Astrocyte of the cerebellum (primary cell): ENCODE results near the gene ZFP42.
"Not testable (repeated sequence)": the region's sequence is repeated elsewhere in the genome, so short reads cannot be mapped to it uniquely, and the experiment has no call there.

Experiments used
- DNase-seq: peaks from one replicate; pipeline ENCODE4 v3.0.0-alpha.2; 2011; ENCODE audit warnings: low read depth
- H3K4me3 ChIP-seq: 2 replicates; pipeline ENCODE4 v1.5.1; 2011; ENCODE audit warnings: mild to moderate bottlenecking, low read depth, low read length, moderate library complexity
- in situ Hi-C: cut with HindIII; loops from 2 replicates; pipeline ENCODE4 v1.10.0; 2017; ENCODE audit warnings: low sequenced_read_pairs
- TF ChIP-seq, protein P1 (sequence below): IDR thresholded peaks from 2 replicates; pipeline ENCODE4 v1.5.1; 2012; ENCODE audit warnings: low read length, low read depth, moderate library complexity, mild to moderate bottlenecking; ENCODE audit errors: missing control alignments

Gene ZFP42

DNA sequence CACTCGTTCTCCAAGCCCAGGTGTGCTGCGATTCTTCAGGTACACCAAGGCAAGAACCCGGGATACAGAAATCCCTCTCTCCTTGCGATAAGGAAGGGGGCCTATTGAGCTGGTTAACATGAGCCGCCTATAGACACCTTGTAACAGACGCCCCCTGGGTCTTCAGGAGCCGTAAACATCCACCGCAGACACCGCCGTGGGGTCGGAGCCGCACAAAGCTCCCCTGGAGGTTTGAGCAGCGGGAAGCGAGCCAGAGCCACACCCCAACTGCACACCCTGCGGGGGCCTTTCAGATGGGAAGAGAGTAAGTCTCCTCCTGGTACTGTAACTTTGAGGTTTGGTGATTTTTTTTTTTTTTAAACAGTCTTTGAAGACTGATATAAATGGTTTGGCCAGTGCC, 46.6 kb downstream of the ZFP42 start:
- no peak overlapping the region for H3K4me3 ChIP-seq
- in situ Hi-C loops: no loop called here
- TF ChIP-seq, protein P1, sequence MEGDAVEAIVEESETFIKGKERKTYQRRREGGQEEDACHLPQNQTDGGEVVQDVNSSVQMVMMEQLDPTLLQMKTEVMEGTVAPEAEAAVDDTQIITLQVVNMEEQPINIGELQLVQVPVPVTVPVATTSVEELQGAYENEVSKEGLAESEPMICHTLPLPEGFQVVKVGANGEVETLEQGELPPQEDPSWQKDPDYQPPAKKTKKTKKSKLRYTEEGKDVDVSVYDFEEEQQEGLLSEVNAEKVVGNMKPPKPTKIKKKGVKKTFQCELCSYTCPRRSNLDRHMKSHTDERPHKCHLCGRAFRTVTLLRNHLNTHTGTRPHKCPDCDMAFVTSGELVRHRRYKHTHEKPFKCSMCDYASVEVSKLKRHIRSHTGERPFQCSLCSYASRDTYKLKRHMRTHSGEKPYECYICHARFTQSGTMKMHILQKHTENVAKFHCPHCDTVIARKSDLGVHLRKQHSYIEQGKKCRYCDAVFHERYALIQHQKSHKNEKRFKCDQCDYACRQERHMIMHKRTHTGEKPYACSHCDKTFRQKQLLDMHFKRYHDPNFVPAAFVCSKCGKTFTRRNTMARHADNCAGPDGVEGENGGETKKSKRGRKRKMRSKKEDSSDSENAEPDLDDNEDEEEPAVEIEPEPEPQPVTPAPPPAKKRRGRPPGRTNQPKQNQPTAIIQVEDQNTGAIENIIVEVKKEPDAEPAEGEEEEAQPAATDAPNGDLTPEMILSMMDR: no peak
- DNase-seq: no peak

DNA sequence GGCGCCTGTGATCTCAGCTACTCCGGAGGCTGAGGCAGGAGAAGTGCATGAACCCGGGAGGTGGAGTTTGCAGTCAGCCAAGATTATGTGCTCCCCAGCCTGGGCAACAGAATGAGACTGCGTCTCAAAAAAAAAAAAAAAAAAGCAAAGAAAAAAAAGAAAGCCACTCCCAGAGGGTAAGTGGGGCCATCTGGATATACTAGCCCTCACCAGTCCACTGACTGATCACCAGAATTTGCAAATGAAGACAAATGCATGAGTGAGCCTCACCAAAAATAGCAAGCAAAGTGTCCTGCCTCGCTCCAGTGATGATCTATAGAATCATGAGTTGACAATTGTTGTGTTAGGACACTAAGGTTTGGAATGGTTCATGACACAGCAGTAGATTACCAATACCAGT, 47.6 kb downstream of the ZFP42 start:
- TF ChIP-seq, protein P1: no peak
- in situ Hi-C loops: no loop called here
- no peak overlapping the region for H3K4me3 ChIP-seq
- DNase-seq: no peak

DNA sequence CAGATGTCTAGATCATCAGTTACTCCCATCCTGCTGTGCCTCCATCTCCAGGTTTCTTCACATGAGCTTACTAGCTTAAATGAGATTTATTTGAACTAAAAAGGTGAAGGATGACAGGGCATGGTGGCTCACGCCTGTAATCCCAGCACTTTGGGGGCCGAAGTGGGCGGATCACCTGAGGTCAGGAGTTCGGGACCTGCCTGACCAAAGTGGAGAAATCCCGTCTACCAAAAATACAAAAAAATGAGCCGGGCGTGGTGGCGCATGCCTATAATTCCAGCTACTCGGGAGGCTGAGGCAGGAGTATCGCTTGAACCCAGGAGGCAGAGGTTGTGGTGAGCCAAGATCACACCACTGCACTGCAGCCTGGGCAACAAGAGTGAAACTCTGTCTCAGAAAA, 49.9 kb downstream of the ZFP42 start:
- in situ Hi-C loops, DNase-seq, H3K4me3 ChIP-seq: not testable (repeated sequence)

DNA sequence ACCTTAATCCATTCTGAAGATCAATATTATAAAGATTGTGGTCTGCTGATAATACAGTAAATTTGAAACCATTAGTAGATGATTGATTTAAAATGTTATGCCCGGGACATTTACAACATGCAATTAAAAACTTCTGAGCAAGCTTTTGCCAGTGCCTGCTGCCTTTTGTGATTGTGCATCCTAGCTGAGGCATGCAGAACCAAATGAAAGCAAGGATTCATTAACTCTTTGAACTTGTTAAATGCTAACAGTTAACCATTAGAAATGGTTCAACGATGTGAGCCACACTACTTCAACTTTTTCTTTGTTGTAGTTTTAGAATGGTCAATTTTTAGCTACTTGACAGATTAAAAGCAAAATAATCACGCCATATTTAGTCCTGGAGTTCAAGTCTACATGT, 51.1 kb downstream of the ZFP42 start:
- TF ChIP-seq, protein P1: no peak
- in situ Hi-C loops: no loop called here
- H3K4me3 ChIP-seq: no peak overlapping the region
- DNase-seq: no peak

DNA sequence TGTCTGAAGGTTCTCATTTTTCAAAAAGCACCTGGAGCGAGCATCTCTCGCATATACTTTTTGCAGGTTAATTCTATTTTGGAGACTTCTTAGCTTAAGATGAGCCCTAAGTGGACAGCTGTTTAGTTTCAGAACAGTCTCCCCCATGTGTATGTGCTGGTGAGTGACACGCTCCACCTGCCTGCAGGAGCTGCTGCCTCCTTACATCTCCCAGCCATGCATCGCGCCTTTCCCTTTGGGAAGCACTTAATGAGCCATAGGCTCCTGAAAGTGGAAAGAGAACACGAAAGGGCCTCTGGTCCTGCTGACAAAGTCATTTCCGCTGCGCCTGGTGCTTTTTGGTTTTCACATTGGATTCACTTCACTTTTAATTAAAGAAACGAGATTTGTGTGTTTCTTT, 57.7 kb downstream of the ZFP42 start:
- in situ Hi-C loops: no loop called here
- TF ChIP-seq, protein P1: no peak

More for the DNA sequence above, 57.7 kb downstream of the ZFP42 start:
- H3K4me3 ChIP-seq: no peak overlapping the region
- DNase-seq: no peak
